ENCODE measurements around the gene FGFR1OP2.

Gene FGFR1OP2

DNA sequence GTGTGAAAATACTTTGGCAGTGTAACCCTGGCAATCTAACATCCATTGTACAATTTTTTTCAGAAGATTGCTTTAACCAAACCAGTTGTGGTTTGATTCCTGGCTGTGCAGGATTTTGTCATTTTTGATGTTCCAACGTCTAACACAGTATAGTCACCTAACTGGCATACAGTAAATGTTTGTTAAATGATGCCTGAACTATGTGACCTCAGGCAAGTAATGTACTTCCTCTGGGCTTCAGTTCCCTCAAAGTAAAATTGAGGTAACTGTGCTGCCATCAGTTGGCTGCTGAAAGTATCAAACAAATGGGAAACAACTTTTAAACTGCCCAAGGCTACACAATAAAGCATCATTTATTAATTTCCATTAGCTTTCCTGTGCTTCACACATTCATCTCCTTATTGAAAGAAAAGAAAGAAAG lies 71.6 kb downstream of the FGFR1OP2 start:
- Histone ChIP-seq H3K9ac (ENCODE audit: insufficient read length) (peak overlapping the region; percentile 42), H3K27ac (0 out of 2 replicates have a peak overlapping the region, but pooled peaks have one; percentile 45), H3K36me3 (ENCODE audit: insufficient read depth, low read length) (no peaks in the 10 kb centered on the region), H3K4me3 (peak overlapping the region; percentile 2), H3K9me3 (ENCODE audit: low read depth, low read length) (no peaks in the 10 kb centered on the region)
- TF ChIP-seq POLR2AphosphoS5 (IDR thresholded peaks at IDR 0.05; ENCODE audit: borderline replicate concordance, low read depth, low read length) (no peak), FOXP2 (optimal IDR thresholded peaks at IDR 0.05; ENCODE audit: control extremely low read depth, extremely low read length, insufficient read depth) (no peak), EZH2 (IDR thresholded peaks at IDR 0.05) (no peak)
- DNase-seq (ENCODE audit: low read depth, low spot score), result no peak

GRCh38 chr12:27012239-27012981 lies 74.1 kb downstream of the FGFR1OP2 start:
- no peak overlapping the region for H3K27ac ChIP-seq
- TF ChIP-seq EZH2 (IDR thresholded peaks at IDR 0.05) (no peak), FOXP2 (optimal IDR thresholded peaks at IDR 0.05; ENCODE audit: control extremely low read depth, extremely low read length, insufficient read depth) (no peak), POLR2AphosphoS5 (IDR thresholded peaks at IDR 0.05; ENCODE audit: borderline replicate concordance, low read depth, low read length) (no peak)
- no peak for DNase-seq (ENCODE audit: low read depth, low spot score)
- H3K4me3 ChIP-seq, result no peak overlapping the region
- H3K9ac ChIP-seq (ENCODE audit: insufficient read length), result no peak overlapping the region
- no peaks in the 10 kb centered on the region for H3K9me3 ChIP-seq (ENCODE audit: low read depth, low read length)
- no peaks in the 10 kb centered on the region for H3K36me3 ChIP-seq (ENCODE audit: insufficient read depth, low read length)

GRCh38 chr12:27012982-27013255 lies 74.6 kb downstream of the FGFR1OP2 start:
- Histone ChIP-seq H3K27ac (peak overlapping the region; percentile 33; the same call in 1 of the 2 replicates), H3K9ac (ENCODE audit: insufficient read length) (peak overlapping the region; percentile 67), H3K9me3 (ENCODE audit: low read depth, low read length) (no peaks in the 10 kb centered on the region), H3K4me3 (peak overlapping the region; percentile 96), H3K36me3 (ENCODE audit: insufficient read depth, low read length) (no peaks in the 10 kb centered on the region)
- TF ChIP-seq FOXP2 (optimal IDR thresholded peaks at IDR 0.05; ENCODE audit: control extremely low read depth, extremely low read length, insufficient read depth) (no peak), POLR2AphosphoS5 (IDR thresholded peaks at IDR 0.05; ENCODE audit: borderline replicate concordance, low read depth, low read length) (no peak), EZH2 (IDR thresholded peaks at IDR 0.05) (no peak)
- no peak for DNase-seq (ENCODE audit: low read depth, low spot score)

DNA sequence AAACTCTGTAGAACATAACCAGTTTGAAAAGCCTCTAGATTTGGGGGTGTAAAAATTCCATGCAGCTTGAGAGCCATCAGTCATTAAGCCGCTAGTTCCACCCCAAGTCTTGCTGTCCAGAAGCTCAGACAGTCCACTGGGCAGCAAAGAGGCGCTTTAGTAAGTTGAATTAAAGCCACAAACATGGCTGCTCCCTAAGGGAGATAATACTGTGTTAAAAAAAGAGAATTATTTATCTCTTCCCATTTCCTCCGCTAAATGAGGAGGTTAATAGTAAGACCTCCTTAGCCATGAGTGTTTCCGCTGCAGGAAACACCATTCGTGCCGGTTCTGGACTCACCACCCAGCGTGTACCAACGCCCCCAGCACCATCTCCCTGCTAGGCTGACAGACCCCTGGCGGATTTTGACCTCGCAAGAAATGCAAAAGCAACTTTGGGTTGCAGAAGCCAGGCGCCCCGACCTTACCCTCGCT lies 75.4 kb downstream of the FGFR1OP2 start:
- DNase-seq (ENCODE audit: low read depth, low spot score), result no peak
- H3K4me3 ChIP-seq, result peak overlapping the region; percentile 96
- H3K9me3 ChIP-seq (ENCODE audit: low read depth, low read length), result no peaks in the 10 kb centered on the region
- no peaks in the 10 kb centered on the region for H3K36me3 ChIP-seq (ENCODE audit: insufficient read depth, low read length)
- peak overlapping the region; percentile 33; the same call in 1 of the 2 replicates for H3K27ac ChIP-seq
- no peak for TF ChIP-seq FOXP2 (optimal IDR thresholded peaks at IDR 0.05; ENCODE audit: control extremely low read depth, extremely low read length, insufficient read depth)
- TF ChIP-seq EZH2 (IDR thresholded peaks at IDR 0.05), result no peak
- TF ChIP-seq POLR2AphosphoS5 (IDR thresholded peaks at IDR 0.05; ENCODE audit: borderline replicate concordance, low read depth, low read length), result no peak
- peak overlapping the region; percentile 67 for H3K9ac ChIP-seq (ENCODE audit: insufficient read length)

DNA sequence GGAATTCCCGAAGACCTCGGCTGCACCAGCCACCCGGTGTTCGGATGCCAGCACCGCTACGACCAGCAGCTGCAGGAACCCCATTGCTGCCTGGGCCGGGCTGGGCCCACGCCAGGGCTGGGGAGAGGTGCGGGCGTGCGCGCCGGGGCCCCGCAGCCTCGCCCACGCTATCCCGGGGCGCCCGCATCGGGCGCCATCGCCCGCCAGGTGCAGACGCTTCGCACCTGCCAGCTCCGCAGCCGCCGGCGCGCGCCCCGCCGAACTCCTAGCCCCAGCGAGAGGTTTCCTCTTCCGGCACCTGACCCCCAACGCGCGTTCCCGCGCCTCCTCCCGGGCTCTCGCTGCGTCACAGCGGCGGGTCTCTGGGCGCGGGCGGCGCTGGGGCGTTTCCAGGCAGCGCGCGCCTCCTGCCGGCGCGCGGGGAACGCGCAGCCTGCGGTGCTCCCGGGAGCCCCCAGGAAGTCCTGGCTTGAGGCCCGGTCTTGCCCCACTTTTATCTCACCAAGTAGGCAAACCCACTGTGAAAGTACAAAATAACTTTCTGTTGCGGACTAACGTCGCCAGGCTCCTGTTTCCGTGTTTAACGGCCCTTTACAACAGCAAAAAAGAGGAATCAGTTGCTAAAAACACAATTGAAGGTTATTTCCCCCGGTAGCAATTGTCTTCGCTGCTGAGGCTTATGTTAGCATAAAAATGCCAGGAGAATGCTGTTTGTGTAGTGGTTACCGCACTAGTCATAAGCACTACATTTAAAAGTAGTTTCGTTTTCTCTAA lies 76.0 kb downstream of the FGFR1OP2 start, which contains the start of gene TM7SF3:
TSS of gene TM7SF3 (minus strand) at position 300 of the 774 bp plus-strand sequence. CDS start at position 84, 216 bp downstream.
- H3K4me3 ChIP-seq, result peak within 1 kb of the TSS; percentile 96
- H3K36me3 ChIP-seq (ENCODE audit: insufficient read depth, low read length), result no peaks in the 10 kb centered on the region
- no peaks in the 10 kb centered on the region for H3K9me3 ChIP-seq (ENCODE audit: low read depth, low read length)
- TF ChIP-seq POLR2AphosphoS5 (IDR thresholded peaks at IDR 0.05; ENCODE audit: borderline replicate concordance, low read depth, low read length) (peak; percentile 59), FOXP2 (optimal IDR thresholded peaks at IDR 0.05; ENCODE audit: control extremely low read depth, extremely low read length, insufficient read depth) (no peak)
- H3K27ac ChIP-seq, result peak within 1 kb of the TSS; percentile 79
- peak within 1 kb of the TSS; percentile 83 for H3K9ac ChIP-seq (ENCODE audit: insufficient read length)
- no peak for DNase-seq (ENCODE audit: low read depth, low spot score)

DNA sequence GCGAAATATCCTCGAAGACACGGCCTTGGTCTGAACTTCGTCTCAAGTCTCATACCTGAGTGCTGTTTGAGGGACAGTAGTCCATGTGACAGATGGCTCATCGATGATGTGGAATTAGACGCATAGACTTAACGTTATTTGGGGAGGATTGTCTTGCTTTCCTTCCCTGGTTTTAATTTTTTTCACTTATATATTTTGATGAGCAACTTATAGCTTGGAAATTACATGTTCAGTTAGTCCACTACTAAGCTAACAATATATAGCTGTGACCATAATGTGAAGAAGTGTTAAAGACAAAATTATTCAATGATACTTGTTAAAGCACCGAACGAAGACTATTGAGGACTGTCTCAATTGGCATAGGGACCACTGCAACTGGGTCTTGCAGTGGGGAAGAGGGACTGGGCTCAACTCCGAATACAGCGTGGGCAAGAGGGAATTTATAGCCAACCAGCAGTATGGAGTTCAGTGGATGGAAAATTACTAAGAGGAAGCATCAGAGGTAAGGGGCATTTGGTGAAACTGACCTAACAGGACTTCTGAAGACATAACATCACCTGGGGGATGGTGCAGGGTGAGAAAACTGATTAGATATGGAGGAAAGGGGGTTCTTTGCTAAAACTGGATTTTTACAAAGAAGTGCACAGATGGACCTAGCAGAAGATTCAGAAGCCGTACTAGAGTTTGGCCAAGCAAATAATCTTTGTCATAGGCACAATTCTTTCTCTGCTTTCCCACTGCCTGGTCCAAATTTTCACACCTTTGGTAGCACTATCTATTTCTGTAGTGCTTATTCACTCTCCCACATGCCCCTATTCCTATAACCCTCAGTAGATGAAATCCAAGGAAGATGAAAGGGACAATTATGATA lies 76.8 kb downstream of the FGFR1OP2 start:
- TF ChIP-seq POLR2AphosphoS5 (IDR thresholded peaks at IDR 0.05; ENCODE audit: borderline replicate concordance, low read depth, low read length) (no peak), EZH2 (IDR thresholded peaks at IDR 0.05) (no peak), FOXP2 (optimal IDR thresholded peaks at IDR 0.05; ENCODE audit: control extremely low read depth, extremely low read length, insufficient read depth) (no peak)
- no peaks in the 10 kb centered on the region for H3K36me3 ChIP-seq (ENCODE audit: insufficient read depth, low read length)
- DNase-seq (ENCODE audit: low read depth, low spot score), result no peak
- peak overlapping the region; percentile 83 for H3K9ac ChIP-seq (ENCODE audit: insufficient read length)
- H3K9me3 ChIP-seq (ENCODE audit: low read depth, low read length), result no peaks in the 10 kb centered on the region
- peak overlapping the region; percentile 96 for H3K4me3 ChIP-seq
- peak overlapping the region; percentile 79 for H3K27ac ChIP-seq

GRCh38 chr12:27015730-27016076 lies 77.4 kb downstream of the FGFR1OP2 start:
- peak overlapping the region; percentile 46 for H3K4me3 ChIP-seq
- no peaks in the 10 kb centered on the region for H3K36me3 ChIP-seq (ENCODE audit: insufficient read depth, low read length)
- peak overlapping the region; percentile 49 for H3K9ac ChIP-seq (ENCODE audit: insufficient read length)
- no peak for DNase-seq (ENCODE audit: low read depth, low spot score)
- TF ChIP-seq FOXP2 (optimal IDR thresholded peaks at IDR 0.05; ENCODE audit: control extremely low read depth, extremely low read length, insufficient read depth), result no peak
- no peak for TF ChIP-seq EZH2 (IDR thresholded peaks at IDR 0.05)
- no peak for TF ChIP-seq POLR2AphosphoS5 (IDR thresholded peaks at IDR 0.05; ENCODE audit: borderline replicate concordance, low read depth, low read length)
- no peak overlapping the region for H3K27ac ChIP-seq
- no peaks in the 10 kb centered on the region for H3K9me3 ChIP-seq (ENCODE audit: low read depth, low read length)

Measured in SK-N-MC (cell line).